ENCODE measurements around the gene STMP1. TPM values are rescaled to one million over a fixed set of nuclear protein-coding genes. Genes with fewer than 3 reads are reported as not detected.
"Not testable (repeated sequence)": the region's sequence is repeated elsewhere in the genome, so short reads cannot be mapped to it uniquely, and the experiment has no call there.

STMP1 gene
- total RNA-seq (2014; rRNA removed; shearing (Covaris generic)): 11.8 and 14.4 TPM in 2 replicates

- DNase-seq: peak; percentile 98
Observed at GRCh38 chr7:135662373-135663114, at the start of gene STMP1. STMP1 (plus strand) TSS chr7:135662514.

GRCh38 chr7:135616136-135616535 lies 46.2 kb upstream of the STMP1 start:
- peaks cover 24% of the 10 kb centered on the region for H3K36me3 ChIP-seq (replicated peaks; ENCODE audit: control insufficient read depth, insufficient read depth, low read length)

More at GRCh38 chr7:135662373-135663114, at the start of gene STMP1:
- Histone ChIP-seq H3K4me3 (ENCODE audit: insufficient read depth, low read depth, low read length) (peak within 1 kb of the TSS; percentile 92), H3K27me3 (ENCODE audit: control insufficient read depth, insufficient read depth, low read length) (no peaks in the 10 kb centered on the region), H3K36me3 (replicated peaks; ENCODE audit: control insufficient read depth, insufficient read depth, low read length) (no peaks in the 10 kb centered on the region)

GRCh38 chr7:135617781-135618180 lies 44.5 kb upstream of the STMP1 start:
- peaks cover 23% of the 10 kb centered on the region for H3K36me3 ChIP-seq (replicated peaks; ENCODE audit: control insufficient read depth, insufficient read depth, low read length)
- no peak overlapping the region for H3K4me3 ChIP-seq (ENCODE audit: insufficient read depth, low read depth, low read length)
- DNase-seq: no peak
- no peaks in the 10 kb centered on the region for H3K27me3 ChIP-seq (ENCODE audit: control insufficient read depth, insufficient read depth, low read length)

More at GRCh38 chr7:135616136-135616535, 46.2 kb upstream of the STMP1 start:
- H3K27me3 ChIP-seq (ENCODE audit: control insufficient read depth, insufficient read depth, low read length): no peaks in the 10 kb centered on the region
- H3K4me3 ChIP-seq (ENCODE audit: insufficient read depth, low read depth, low read length): no peak overlapping the region
- no peak for DNase-seq

- DNase-seq: no peak
- no peak overlapping the region for H3K4me3 ChIP-seq (ENCODE audit: insufficient read depth, low read depth, low read length)
- H3K27me3 ChIP-seq (ENCODE audit: control insufficient read depth, insufficient read depth, low read length): no peaks in the 10 kb centered on the region
- H3K36me3 ChIP-seq (replicated peaks; ENCODE audit: control insufficient read depth, insufficient read depth, low read length): peaks cover 23% of the 10 kb centered on the region
Observed at GRCh38 chr7:135618510-135618909, 43.8 kb upstream of the STMP1 start.

DNA sequence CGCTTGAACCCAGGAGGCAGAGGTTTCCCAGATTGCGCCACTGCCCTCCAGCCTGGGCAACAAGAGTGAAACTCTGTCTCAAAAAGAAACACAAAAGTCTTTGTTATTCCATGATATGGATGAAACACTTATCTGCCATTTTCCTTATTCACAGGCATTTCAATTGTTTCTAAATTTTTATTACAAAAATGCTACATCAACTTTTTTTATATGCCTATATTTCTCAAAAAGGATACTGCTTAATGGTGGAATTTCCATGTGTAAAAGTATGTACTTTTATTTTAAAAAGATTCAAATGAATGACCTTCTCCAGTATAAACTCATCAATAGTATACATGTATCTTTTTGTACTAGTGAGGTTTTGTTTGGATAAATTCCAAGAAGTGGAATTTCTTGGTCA lies 41.9 kb upstream of the STMP1 start:
- no peak for DNase-seq
- Histone ChIP-seq H3K36me3 (replicated peaks; ENCODE audit: control insufficient read depth, insufficient read depth, low read length) (peaks cover 27% of the 10 kb centered on the region), H3K4me3 (ENCODE audit: insufficient read depth, low read depth, low read length) (no peak overlapping the region), H3K27me3 (ENCODE audit: control insufficient read depth, insufficient read depth, low read length) (no peaks in the 10 kb centered on the region)

GRCh38 chr7:135620980-135621850 lies 41.1 kb upstream of the STMP1 start:
- H3K4me3 ChIP-seq (ENCODE audit: insufficient read depth, low read depth, low read length): no peak overlapping the region
- no peaks in the 10 kb centered on the region for H3K27me3 ChIP-seq (ENCODE audit: control insufficient read depth, insufficient read depth, low read length)
- H3K36me3 ChIP-seq (replicated peaks; ENCODE audit: control insufficient read depth, insufficient read depth, low read length): peaks cover 31% of the 10 kb centered on the region
- DNase-seq: peak; percentile 48

DNA sequence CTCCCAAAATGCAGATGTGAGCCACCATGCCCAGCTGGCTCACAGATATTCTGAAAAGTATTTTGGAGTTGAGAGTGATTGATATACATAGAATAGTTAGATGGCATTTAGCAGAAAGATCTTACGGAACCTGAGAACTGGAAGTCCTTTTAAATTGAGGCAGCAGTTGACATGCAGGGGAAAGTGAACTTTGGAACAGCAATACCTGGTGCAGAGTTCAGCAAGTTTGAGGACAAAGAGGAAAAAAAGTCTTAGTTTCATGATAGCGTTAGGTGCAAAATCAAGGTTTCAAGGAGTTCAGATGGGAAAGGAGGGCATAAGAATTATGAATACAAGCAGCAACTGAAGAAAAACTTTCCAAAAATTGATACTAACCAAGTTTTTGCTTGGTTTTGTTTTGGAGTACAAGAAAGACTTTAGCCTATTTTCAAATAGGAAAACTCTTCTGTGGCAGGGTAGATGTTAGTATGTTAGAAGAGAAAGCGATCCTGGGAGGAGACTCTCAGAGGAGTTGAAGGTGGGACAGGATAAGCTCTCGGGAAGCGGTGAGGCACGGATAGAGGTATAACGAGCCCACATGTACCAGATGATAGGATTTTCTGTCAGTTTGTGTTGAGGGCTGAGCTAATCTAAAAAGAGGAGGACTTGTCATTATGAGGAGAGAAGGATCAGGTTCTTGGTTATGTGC lies 28.0 kb upstream of the STMP1 start:
- Histone ChIP-seq H3K36me3 (replicated peaks; ENCODE audit: control insufficient read depth, insufficient read depth, low read length) (peaks cover 31% of the 10 kb centered on the region), H3K27me3 (ENCODE audit: control insufficient read depth, insufficient read depth, low read length) (no peaks in the 10 kb centered on the region), H3K4me3 (ENCODE audit: insufficient read depth, low read depth, low read length) (no peak overlapping the region)
- DNase-seq: no peak

GRCh38 chr7:135639690-135640089 lies 22.6 kb upstream of the STMP1 start:
- not testable (repeated sequence) for H3K27me3 ChIP-seq (ENCODE audit: control insufficient read depth, insufficient read depth, low read length); H3K4me3 ChIP-seq (ENCODE audit: insufficient read depth, low read depth, low read length); DNase-seq
- H3K36me3 ChIP-seq (replicated peaks; ENCODE audit: control insufficient read depth, insufficient read depth, low read length): peaks cover 29% of the 10 kb centered on the region

GRCh38 chr7:135644154-135644553 lies 18.2 kb upstream of the STMP1 start:
- H3K4me3 ChIP-seq (ENCODE audit: insufficient read depth, low read depth, low read length): no peak overlapping the region
- no peaks in the 10 kb centered on the region for H3K27me3 ChIP-seq (ENCODE audit: control insufficient read depth, insufficient read depth, low read length)
- no peak for DNase-seq
- peaks cover 33% of the 10 kb centered on the region for H3K36me3 ChIP-seq (replicated peaks; ENCODE audit: control insufficient read depth, insufficient read depth, low read length)

GRCh38 chr7:135644729-135645128 lies 17.6 kb upstream of the STMP1 start:
- no peak for DNase-seq
- H3K27me3 ChIP-seq (ENCODE audit: control insufficient read depth, insufficient read depth, low read length): no peaks in the 10 kb centered on the region
- H3K36me3 ChIP-seq (replicated peaks; ENCODE audit: control insufficient read depth, insufficient read depth, low read length): peaks cover 33% of the 10 kb centered on the region
- no peak overlapping the region for H3K4me3 ChIP-seq (ENCODE audit: insufficient read depth, low read depth, low read length)

DNA sequence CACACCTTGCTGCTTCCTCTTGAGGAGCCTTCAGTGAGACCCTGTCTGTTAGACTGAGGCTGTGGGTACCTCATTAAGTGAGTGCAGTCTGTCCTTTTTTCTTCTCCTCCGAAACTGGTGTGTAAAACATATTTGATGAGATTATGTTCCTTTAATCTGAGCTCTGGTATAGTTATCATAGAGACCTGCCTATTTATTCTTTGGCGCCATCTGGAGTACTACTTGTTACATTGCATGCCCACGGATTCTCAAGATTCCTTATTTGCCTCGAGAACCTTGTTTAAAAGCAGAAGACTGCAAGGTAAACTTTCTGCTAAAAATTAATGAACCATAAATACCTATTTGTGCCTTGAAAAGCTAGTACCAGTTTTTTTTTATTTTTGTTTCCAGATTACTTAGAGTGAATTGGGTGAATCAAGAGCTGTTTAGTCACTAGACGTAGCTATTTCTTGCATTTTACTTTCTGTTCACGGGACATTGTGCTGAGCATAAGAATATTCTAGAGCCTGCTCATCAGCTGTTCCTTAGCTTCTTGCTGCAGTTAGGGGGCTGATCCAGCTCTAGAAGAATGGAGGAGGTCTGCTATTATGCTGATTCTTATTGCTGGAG lies 16.9 kb upstream of the STMP1 start:
- H3K4me3 ChIP-seq (ENCODE audit: insufficient read depth, low read depth, low read length): no peak overlapping the region
- no peak for DNase-seq
- H3K27me3 ChIP-seq (ENCODE audit: control insufficient read depth, insufficient read depth, low read length): no peaks in the 10 kb centered on the region
- peaks cover 33% of the 10 kb centered on the region for H3K36me3 ChIP-seq (replicated peaks; ENCODE audit: control insufficient read depth, insufficient read depth, low read length)

DNA sequence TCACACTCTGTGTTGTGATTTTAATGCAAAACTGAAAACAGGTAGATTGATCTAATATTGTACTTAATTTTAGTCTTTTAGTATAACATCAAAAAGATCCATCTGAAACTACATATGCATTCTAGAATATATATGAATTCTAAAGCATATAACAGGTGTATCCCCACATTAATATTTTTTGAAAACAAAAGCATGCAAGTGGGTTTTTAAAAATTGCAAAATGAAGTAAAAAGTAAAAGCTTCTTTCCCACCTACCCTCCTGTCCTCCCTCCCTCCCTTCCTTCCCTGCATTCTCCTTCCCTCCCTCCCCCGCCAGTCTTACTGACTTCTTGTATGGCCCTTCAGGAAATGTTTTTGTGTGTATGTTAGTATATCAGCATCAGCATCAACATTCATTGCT lies 14.6 kb upstream of the STMP1 start:
- no peaks in the 10 kb centered on the region for H3K27me3 ChIP-seq (ENCODE audit: control insufficient read depth, insufficient read depth, low read length)
- peaks cover 25% of the 10 kb centered on the region for H3K36me3 ChIP-seq (replicated peaks; ENCODE audit: control insufficient read depth, insufficient read depth, low read length)
- H3K4me3 ChIP-seq (ENCODE audit: insufficient read depth, low read depth, low read length): no peak overlapping the region
- DNase-seq: no peak

DNA sequence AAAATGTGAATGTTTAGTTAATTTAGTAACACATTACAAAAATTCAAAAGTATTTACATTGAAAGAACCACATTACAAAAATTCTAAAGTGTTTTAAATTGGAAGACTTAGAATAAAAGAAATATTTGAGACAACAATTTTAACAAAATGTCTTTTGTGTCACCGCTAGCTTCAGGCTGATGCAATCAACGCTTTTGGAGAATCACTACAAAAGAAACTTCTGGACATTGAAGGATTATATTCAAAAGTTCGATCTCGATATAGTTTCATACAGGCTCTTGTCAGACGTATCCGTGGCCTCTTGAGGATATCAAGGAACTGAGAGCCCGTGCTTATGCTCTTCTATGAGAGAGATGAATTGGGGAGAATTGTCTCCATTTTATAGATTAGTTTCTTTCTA lies 14.1 kb upstream of the STMP1 start:
- no peak for DNase-seq

DNA sequence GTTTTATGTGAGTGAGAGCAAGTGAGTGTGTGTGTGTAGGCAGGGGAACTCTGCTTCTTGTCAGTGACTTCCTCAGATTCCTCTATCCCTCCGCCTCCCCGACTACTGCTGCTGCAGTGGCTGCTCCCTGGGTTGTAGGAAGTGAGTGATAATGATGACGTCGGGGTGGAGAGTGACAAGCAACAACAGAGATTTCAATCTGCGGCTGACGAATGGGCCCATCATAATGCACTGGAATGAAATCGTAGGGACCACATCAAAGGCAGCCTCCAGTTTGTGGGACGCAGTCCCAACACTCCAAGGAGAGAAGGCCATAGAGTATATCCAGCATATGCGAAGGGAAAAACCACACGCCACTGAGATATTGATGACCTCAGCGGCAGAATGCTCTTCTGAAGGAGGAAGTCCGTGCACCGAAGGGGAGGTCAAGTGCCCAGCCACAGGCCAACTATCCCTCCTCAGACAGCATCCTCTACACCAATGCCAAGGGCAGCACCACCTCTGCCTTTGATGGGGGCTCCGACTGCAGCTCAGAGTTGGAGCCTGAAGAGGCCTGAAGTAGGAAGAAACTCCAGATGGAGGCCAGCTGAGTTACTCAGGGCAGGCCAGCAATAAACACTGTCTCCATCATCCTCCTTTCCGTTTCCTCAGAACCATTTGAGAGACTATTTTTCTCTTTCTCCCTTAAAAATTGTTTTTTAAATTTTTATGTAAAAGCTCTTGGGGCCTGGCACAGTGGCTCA lies 11.3 kb upstream of the STMP1 start:
- Histone ChIP-seq H3K36me3 (replicated peaks; ENCODE audit: control insufficient read depth, insufficient read depth, low read length) (peaks cover 7% of the 10 kb centered on the region), H3K4me3 (ENCODE audit: insufficient read depth, low read depth, low read length) (no peak overlapping the region), H3K27me3 (ENCODE audit: control insufficient read depth, insufficient read depth, low read length) (no peaks in the 10 kb centered on the region)
- DNase-seq: no peak

More for the DNA sequence above, 14.1 kb upstream of the STMP1 start:
- Histone ChIP-seq H3K4me3 (ENCODE audit: insufficient read depth, low read depth, low read length) (no peak overlapping the region), H3K27me3 (ENCODE audit: control insufficient read depth, insufficient read depth, low read length) (no peaks in the 10 kb centered on the region), H3K36me3 (replicated peaks; ENCODE audit: control insufficient read depth, insufficient read depth, low read length) (peaks cover 23% of the 10 kb centered on the region)

Data from H7 (cell line).